ENCODE measurements around the gene IL9.

- TF ChIP-seq EZH2phosphoT487 (IDR thresholded peaks at IDR 0.05), result no peak
- no peak for TF ChIP-seq EZH2 (IDR thresholded peaks at IDR 0.05)
- no peak for TF ChIP-seq CTCF (IDR thresholded peaks at IDR 0.05)
Observed at GRCh38 chr5:135868681-135869080, 27.0 kb downstream of the IL9 start.

Data from neural progenitor cell (in vitro differentiated cells).